ENCODE results near the gene ACTR3. TPM values are rescaled to one million over a fixed set of nuclear protein-coding genes. Genes with fewer than 3 reads are reported as not detected.
A peak's percentile ranks its signal among the peaks of the same experiment; 100 is the strongest.
"Not testable (repeated sequence)": the region's sequence is repeated elsewhere in the genome, so short reads cannot be mapped to it uniquely, and the experiment has no call there.

The ACTR3 gene
- 246 and 252 TPM in 2 replicates for total RNA-seq

- DNase-seq (ENCODE audit: extremely low read depth, low read depth, low spot score): peak; percentile 93
Measured at GRCh38 chr2:113889471-113890252, at the start of gene ACTR3. ACTR3 (plus strand) TSS chr2:113890089; CDS start chr2:113890280, 191 bp downstream.

GRCh38 chr2:113840518-113840917 is 49.4 kb upstream of the ACTR3 start:
- no peak for DNase-seq (ENCODE audit: extremely low read depth, low read depth, low spot score)

- no peak for DNase-seq (ENCODE audit: extremely low read depth, low read depth, low spot score)
Measured at GRCh38 chr2:113842919-113843736, 46.8 kb upstream of the ACTR3 start.

GRCh38 chr2:113843737-113844050 is 46.2 kb upstream of the ACTR3 start:
- DNase-seq (ENCODE audit: extremely low read depth, low read depth, low spot score): not testable (repeated sequence)

- DNase-seq (ENCODE audit: extremely low read depth, low read depth, low spot score): no peak
Measured at GRCh38 chr2:113845261-113845660, 44.6 kb upstream of the ACTR3 start.

GRCh38 chr2:113845796-113846195 is 44.1 kb upstream of the ACTR3 start:
- DNase-seq (ENCODE audit: extremely low read depth, low read depth, low spot score): not testable (repeated sequence)

GRCh38 chr2:113846429-113846828 is 43.5 kb upstream of the ACTR3 start:
- DNase-seq (ENCODE audit: extremely low read depth, low read depth, low spot score): no peak

- no peak for DNase-seq (ENCODE audit: extremely low read depth, low read depth, low spot score)
Measured at GRCh38 chr2:113847144-113847543, 42.7 kb upstream of the ACTR3 start.

GRCh38 chr2:113848758-113849415 is 41.0 kb upstream of the ACTR3 start:
- no peak for DNase-seq (ENCODE audit: extremely low read depth, low read depth, low spot score)

GRCh38 chr2:113850687-113851086 is 39.2 kb upstream of the ACTR3 start:
- no peak for DNase-seq (ENCODE audit: extremely low read depth, low read depth, low spot score)

- no peak for DNase-seq (ENCODE audit: extremely low read depth, low read depth, low spot score)
Measured at GRCh38 chr2:113851640-113852039, 38.2 kb upstream of the ACTR3 start.

- DNase-seq (ENCODE audit: extremely low read depth, low read depth, low spot score): no peak
Measured at GRCh38 chr2:113854208-113854607, 35.7 kb upstream of the ACTR3 start.

- DNase-seq (ENCODE audit: extremely low read depth, low read depth, low spot score): no peak
Measured at GRCh38 chr2:113854970-113855740, 34.7 kb upstream of the ACTR3 start.

GRCh38 chr2:113857464-113857863 is 32.4 kb upstream of the ACTR3 start:
- DNase-seq (ENCODE audit: extremely low read depth, low read depth, low spot score): no peak

- DNase-seq (ENCODE audit: extremely low read depth, low read depth, low spot score): no peak
Measured at GRCh38 chr2:113858764-113859163, 31.1 kb upstream of the ACTR3 start.

GRCh38 chr2:113861740-113862139 is 28.1 kb upstream of the ACTR3 start:
- no peak for DNase-seq (ENCODE audit: extremely low read depth, low read depth, low spot score)

GRCh38 chr2:113863144-113863543 is 26.7 kb upstream of the ACTR3 start:
- no peak for DNase-seq (ENCODE audit: extremely low read depth, low read depth, low spot score)

- DNase-seq (ENCODE audit: extremely low read depth, low read depth, low spot score): no peak
Measured at GRCh38 chr2:113867571-113867970, 22.3 kb upstream of the ACTR3 start.

- DNase-seq (ENCODE audit: extremely low read depth, low read depth, low spot score): no peak
Measured at GRCh38 chr2:113869253-113869652, 20.6 kb upstream of the ACTR3 start.

GRCh38 chr2:113872201-113872600 is 17.7 kb upstream of the ACTR3 start:
- DNase-seq (ENCODE audit: extremely low read depth, low read depth, low spot score): no peak

GRCh38 chr2:113873867-113874266 is 16.0 kb upstream of the ACTR3 start:
- DNase-seq (ENCODE audit: extremely low read depth, low read depth, low spot score): no peak
